Fibroblast of lung (primary cell): ENCODE measurements around the gene CAPNS1. TPM values are rescaled to one million over a fixed set of nuclear protein-coding genes. Genes with fewer than 3 reads are reported as not detected.
A peak's percentile ranks its signal among the peaks of the same experiment; 100 is the strongest.

ENCODE experiments used
- DNase-seq, 2 donors: peaks; one replicate each; pipeline versions ENCODE4 v3.0.0 to v3.0.0-alpha.2; 2010; ENCODE audit warnings: low read depth in 2 of 2
- H2AFZ ChIP-seq: 2 replicates; pipeline ENCODE4 v1.5.1; 2012; ENCODE audit warnings: low read length, control low read depth, inconsistent platforms
- H3K27ac ChIP-seq: 2 replicates; pipeline ENCODE4 v1.5.1; 2011; ENCODE audit warnings: low read length, control low read depth; ENCODE audit not compliant: insufficient read depth
- H3K27me3 ChIP-seq: 2 replicates; pipeline ENCODE4 v1.5.1; 2011; ENCODE audit warnings: mild to moderate bottlenecking, low read length; ENCODE audit not compliant: control insufficient read depth, insufficient read depth
- H3K36me3 ChIP-seq: 2 replicates; pipeline ENCODE4 v1.5.1; 2011; ENCODE audit warnings: low read length; ENCODE audit not compliant: control insufficient read depth, insufficient read depth
- H3K4me1 ChIP-seq: 2 replicates; pipeline ENCODE4 v1.5.1; 2011; ENCODE audit warnings: low read length; ENCODE audit not compliant: control insufficient read depth, insufficient read depth; ENCODE audit errors: extremely low read depth
- H3K4me2 ChIP-seq: 2 replicates; pipeline ENCODE4 v1.5.1; 2011; ENCODE audit warnings: low read length, control low read depth; ENCODE audit not compliant: insufficient read depth; ENCODE audit errors: extremely low read depth
- H3K4me3 ChIP-seq, 4 experiments: fragments of 200-600 bp in 1 of 4; sonication (generic) in 1 of 4; replicated peaks in 1 of 4; 2 replicates each; pipeline ENCODE4 v1.5.1; 2011 to 2016; ENCODE audit warnings: low read length in 4 of 4, low read depth in 3 of 4, mild to moderate bottlenecking in 3 of 4, control low read depth in 2 of 4, inconsistent platforms in 1 of 4, mixed read lengths in 1 of 4; ENCODE audit not compliant: insufficient read depth in 1 of 4; ENCODE audit errors: control extremely low read depth in 1 of 4
- H3K79me2 ChIP-seq: 2 replicates; pipeline ENCODE4 v1.5.1; 2012; ENCODE audit warnings: mild to moderate bottlenecking, low read length, inconsistent platforms; ENCODE audit not compliant: control insufficient read depth, insufficient read depth
- H3K9ac ChIP-seq: 2 replicates; pipeline ENCODE4 v1.5.1; 2011; ENCODE audit warnings: mild to moderate bottlenecking, low read length, control low read depth; ENCODE audit not compliant: insufficient read depth
- H3K9me3 ChIP-seq: 2 replicates; pipeline ENCODE4 v1.5.1; 2012; ENCODE audit warnings: low read depth, low read length; ENCODE audit not compliant: control insufficient read depth, insufficient read depth
- H4K20me1 ChIP-seq: 2 replicates; pipeline ENCODE4 v1.5.1; 2011; ENCODE audit warnings: low read length; ENCODE audit not compliant: control insufficient read depth, insufficient read depth; ENCODE audit errors: extremely low read depth
- CTCF ChIP-seq, 2 donors: IDR thresholded peaks in 1 of 2; conservative IDR thresholded peaks in 1 of 2; 1 replicate in 1 of 2; 2 replicates in 1 of 2; pipeline ENCODE4 v1.5.1; 2011 to 2012; ENCODE audit warnings: low read length in 2 of 2, control low read depth in 1 of 2, inconsistent platforms in 1 of 2, low read depth in 1 of 2, mild to moderate bottlenecking in 1 of 2
- EZH2 ChIP-seq: IDR thresholded peaks from 2 replicates; pipeline ENCODE4 v1.5.1; 2012; ENCODE audit warnings: low read length, control low read depth, mild to moderate bottlenecking; ENCODE audit errors: missing control alignments
- polyA minus RNA-seq: library from RNA; depleted of rRNA, polyadenylated mRNA; stranded (reverse); fragments of >200 nt; gene quantifications from 2 replicates; pipeline ENCODE4 v1.2.3, GENCODE V29; 2011; ENCODE audit warnings: low replicate concordance
- polyA plus RNA-seq, 2 donors: library from polyadenylated mRNA; depleted of rRNA in 1 of 2; stranded (reverse) in 1 of 2; unstranded in 1 of 2; fragments of >200 nt; gene quantifications; 2 replicates each; pipeline ENCODE4 v1.2.1, GENCODE V29; 2011 to 2012; ENCODE audit warnings: missing spikeins in 1 of 2
- total RNA-seq: library from RNA; depleted of rRNA; stranded (reverse); fragments of >200 nt; gene quantifications from 2 replicates; pipeline ENCODE4 v1.2.1, GENCODE V29; 2014

The CAPNS1 gene
- 263 and 466 TPM in 2 replicates for total RNA-seq
- 1,189 and 1,351 TPM in 2 replicates for polyA plus RNA-seq
- polyA plus RNA-seq (2012) = 1,467 and 1,660 TPM in 2 replicates
- polyA minus RNA-seq = 2,032 and 2,619 TPM in 2 replicates

GRCh38 chr19:36139473-36140303 is at the start of gene CAPNS1:
Gene CAPNS1, plus strand, starts transcription at chr19:36140066. Its CDS starts 946 bp downstream, at chr19:36141012.
- peak; percentile 91 to 94 for DNase-seq
- Histone ChIP-seq H3K4me2 (peak within 1 kb of the TSS; percentile 74), H3K36me3 (peaks cover 18% of the 10 kb centered on the region), H3K4me1 (peaks cover 9% of the 10 kb centered on the region), H2AFZ (peak within 1 kb of the TSS; percentile 92), H4K20me1 (no peaks in the 10 kb centered on the region), H3K27me3 (no peaks in the 10 kb centered on the region), H3K27ac (peak within 1 kb of the TSS; percentile 98), H3K4me3 (peak within 1 kb of the TSS; percentile 89 to 100 (median 97)), H3K79me2 (peaks cover 27% of the 10 kb centered on the region), H3K9me3 (no peaks in the 10 kb centered on the region), H3K9ac (peak within 1 kb of the TSS; percentile 96)
- TF ChIP-seq CTCF (conservative IDR thresholded peaks at IDR 0.05 in 1 of 2, IDR thresholded peaks at IDR 0.05 in 1 of 2; ENCODE audit: low read depth in 1 of 2, low read length in 2 of 2) = no peak
- TF ChIP-seq EZH2 = no peak

GRCh38 chr19:36090910-36091695 is 48.8 kb upstream of the CAPNS1 start:
- Histone ChIP-seq H3K4me1 (no peaks in the 10 kb centered on the region), H3K36me3 (peaks cover 8% of the 10 kb centered on the region), H3K79me2 (no peaks in the 10 kb centered on the region), H3K27ac (no peak overlapping the region), H3K4me3 (no peak overlapping the region), H3K27me3 (no peaks in the 10 kb centered on the region), H2AFZ (no peak overlapping the region), H3K9me3 (no peaks in the 10 kb centered on the region), H3K9ac (no peak overlapping the region), H3K4me2 (no peak overlapping the region), H4K20me1 (no peaks in the 10 kb centered on the region)
- no peak for DNase-seq
- TF ChIP-seq EZH2 (no peak), CTCF (conservative IDR thresholded peaks at IDR 0.05 in 1 of 2, IDR thresholded peaks at IDR 0.05 in 1 of 2; ENCODE audit: low read depth in 1 of 2, low read length in 2 of 2) (no peak)

- no peaks in the 10 kb centered on the region for H3K4me1 ChIP-seq
- no peak for DNase-seq
- H3K36me3 ChIP-seq = peaks cover 8% of the 10 kb centered on the region
- no peak overlapping the region for H2AFZ ChIP-seq
- no peaks in the 10 kb centered on the region for H4K20me1 ChIP-seq
- no peak overlapping the region for H3K4me3 ChIP-seq
- H3K27ac ChIP-seq = no peak overlapping the region
- H3K27me3 ChIP-seq = no peaks in the 10 kb centered on the region
- no peak overlapping the region for H3K4me2 ChIP-seq
- H3K79me2 ChIP-seq = no peaks in the 10 kb centered on the region
- no peak overlapping the region for H3K9ac ChIP-seq
- TF ChIP-seq EZH2 = no peak
- TF ChIP-seq CTCF (conservative IDR thresholded peaks at IDR 0.05 in 1 of 2, IDR thresholded peaks at IDR 0.05 in 1 of 2; ENCODE audit: low read depth in 1 of 2, low read length in 2 of 2) = no peak
- no peaks in the 10 kb centered on the region for H3K9me3 ChIP-seq
Measured at GRCh38 chr19:36092566-36092965, 47.3 kb upstream of the CAPNS1 start.
